Activated naive CD4-positive, alpha-beta T cell treated with anti-CD3 and anti-CD28 coated beads for 36 hours (primary cell): ENCODE measurements around the gene NDUFS7. TPM values are rescaled to one million over a fixed set of nuclear protein-coding genes. Genes with fewer than 3 reads are reported as not detected.

Experiments used
- CTCF ChIA-PET: fragments of 350-600 bp; sonication (Branson Sonifier 250); formaldehyde crosslinking; loops from one replicate; lab custom pipeline; 2021; ENCODE audit warnings: antibody characterized with exemption; lab: Charles Lee
- DNase-seq: peaks from one replicate; pipeline ENCODE4 v3.0.0-alpha.2; 2020
- H3K27ac Mint-ChIP-seq: one replicate; pipeline ENCODE4 v1.8.0; 2021; ENCODE audit warnings: mild to moderate bottlenecking, mixed read lengths
- H3K27me3 Mint-ChIP-seq: one replicate; pipeline ENCODE4 v1.8.0; 2021; ENCODE audit warnings: low read depth, mixed read lengths
- H3K36me3 Mint-ChIP-seq: one replicate; pipeline ENCODE4 v1.8.0; 2021; ENCODE audit warnings: low read depth, mixed read lengths
- H3K4me1 Mint-ChIP-seq: one replicate; pipeline ENCODE4 v1.8.0; 2021; ENCODE audit warnings: low read depth, mixed read lengths
- H3K4me3 Mint-ChIP-seq: one replicate; pipeline ENCODE4 v1.8.0; 2021; ENCODE audit warnings: mild to moderate bottlenecking, moderate library complexity, mixed read lengths
- H3K9me3 Mint-ChIP-seq: one replicate; pipeline ENCODE4 v1.8.0; 2021; ENCODE audit warnings: mixed read lengths
- intact Hi-C: fragments of 100-400 bp; cut with micrococcal nuclease; formaldehyde crosslinking; loops from one replicate; pipeline ENCODE4 v1.15.1; 2023
- total RNA-seq, 2 experiments: library from RNA; stranded (reverse); gene quantifications; one replicate each; pipeline ENCODE4 v1.2.3, GENCODE V29; 2021

The NDUFS7 gene
- total RNA-seq, 2 experiments from 2014 or later, result 138 to 148 TPM

GRCh38 chr19:1379961-1380489 is 3.7 kb upstream of the NDUFS7 start:
- no peaks in the 10 kb centered on the region for H3K9me3 Mint-ChIP-seq
- H3K4me1 Mint-ChIP-seq, result peaks cover 15% of the 10 kb centered on the region
- no peak for DNase-seq
- no peak overlapping the region for H3K27ac Mint-ChIP-seq
- intact Hi-C loops, result loop anchor here (5.0 kb wide), 1 partner anchor 63 kb away; no protein-coding TSS in a partner anchor
- peaks cover 11% of the 10 kb centered on the region for H3K36me3 Mint-ChIP-seq
- no peak overlapping the region for H3K4me3 Mint-ChIP-seq
- peaks cover 3% of the 10 kb centered on the region for H3K27me3 Mint-ChIP-seq
- CTCF ChIA-PET, result no interaction called here

GRCh38 chr19:1382250-1382649 is 1.5 kb upstream of the NDUFS7 start:
- DNase-seq, result no peak
- Mint-ChIP-seq H3K36me3 (peaks cover 4% of the 10 kb centered on the region), H3K27me3 (peaks cover 3% of the 10 kb centered on the region), H3K9me3 (no peaks in the 10 kb centered on the region), H3K27ac (no peak overlapping the region), H3K4me1 (peaks cover 26% of the 10 kb centered on the region), H3K4me3 (no peak overlapping the region)
- CTCF ChIA-PET, result no interaction called here
- intact Hi-C loops, result loop anchor here (2.0 to 5.0 kb wide), 2 partner anchors 57 to 65 kb away; partner anchors contain the start of gene RPS15

- DNase-seq, result no peak
- intact Hi-C loops, result loop anchor here (1.0 to 5.0 kb wide), 7 partner anchors 24 to 209 kb away; partner anchors contain the start of genes C19orf25, DAZAP1, FAM174C and MBD3
- H3K36me3 Mint-ChIP-seq, result peaks cover 4% of the 10 kb centered on the region
- peaks cover 26% of the 10 kb centered on the region for H3K4me1 Mint-ChIP-seq
- H3K27me3 Mint-ChIP-seq, result peaks cover 3% of the 10 kb centered on the region
- peak overlapping the region; percentile 98 for H3K27ac Mint-ChIP-seq
- peak overlapping the region; percentile 84 for H3K4me3 Mint-ChIP-seq
- H3K9me3 Mint-ChIP-seq, result no peaks in the 10 kb centered on the region
- CTCF ChIA-PET, result interaction anchor here (0.7 kb wide), 1 partner anchor 295 kb away, joined by 3 read pairs; no protein-coding TSS in a partner anchor
Observed at GRCh38 chr19:1383017-1383311, 743 bp upstream of the NDUFS7 start.

GRCh38 chr19:1384085-1384462 is 367 bp downstream of the NDUFS7 start:
- H3K27ac Mint-ChIP-seq, result peak overlapping the region; percentile 73
- peak overlapping the region; percentile 84 for H3K4me3 Mint-ChIP-seq
- intact Hi-C loops, result loop anchor here (5.0 kb wide), 1 partner anchor 67 kb away; no protein-coding TSS in a partner anchor
- CTCF ChIA-PET, result no interaction called here
- no peaks in the 10 kb centered on the region for H3K9me3 Mint-ChIP-seq
- peaks cover 3% of the 10 kb centered on the region for H3K27me3 Mint-ChIP-seq
- H3K36me3 Mint-ChIP-seq, result peaks cover 8% of the 10 kb centered on the region
- no peak for DNase-seq
- H3K4me1 Mint-ChIP-seq, result peaks cover 26% of the 10 kb centered on the region

GRCh38 chr19:1384478-1385110 is 887 bp downstream of the NDUFS7 start:
- Mint-ChIP-seq H3K36me3 (peaks cover 10% of the 10 kb centered on the region), H3K27me3 (peaks cover 3% of the 10 kb centered on the region), H3K9me3 (no peaks in the 10 kb centered on the region), H3K27ac (peak overlapping the region; percentile 73), H3K4me3 (peak overlapping the region; percentile 84), H3K4me1 (peaks cover 26% of the 10 kb centered on the region)
- DNase-seq, result no peak
- CTCF ChIA-PET, result interaction anchor here (1.6 kb wide), 1 partner anchor 69 kb away, joined by 4 read pairs; no protein-coding TSS in a partner anchor
- intact Hi-C loops, result loop anchor here (5.0 kb wide), 1 partner anchor 67 kb away; no protein-coding TSS in a partner anchor

- peaks cover 26% of the 10 kb centered on the region for H3K4me1 Mint-ChIP-seq
- H3K27me3 Mint-ChIP-seq, result peaks cover 3% of the 10 kb centered on the region
- peak overlapping the region; percentile 9 for H3K4me3 Mint-ChIP-seq
- H3K9me3 Mint-ChIP-seq, result no peaks in the 10 kb centered on the region
- H3K27ac Mint-ChIP-seq, result no peak overlapping the region
- intact Hi-C loops, result no loop called here
- CTCF ChIA-PET, result interaction anchor here (1.6 kb wide), 1 partner anchor 70 kb away, joined by 4 read pairs; no protein-coding TSS in a partner anchor
- DNase-seq, result no peak
- H3K36me3 Mint-ChIP-seq, result peaks cover 16% of the 10 kb centered on the region
Observed at GRCh38 chr19:1385816-1386215, 2.1 kb downstream of the NDUFS7 start.

GRCh38 chr19:1386945-1387683 is 3.4 kb downstream of the NDUFS7 start:
- Mint-ChIP-seq H3K27me3 (peaks cover 3% of the 10 kb centered on the region), H3K27ac (no peak overlapping the region), H3K36me3 (peaks cover 19% of the 10 kb centered on the region), H3K9me3 (no peaks in the 10 kb centered on the region), H3K4me1 (peaks cover 26% of the 10 kb centered on the region), H3K4me3 (no peak overlapping the region)
- CTCF ChIA-PET, result no interaction called here
- DNase-seq, result no peak
- intact Hi-C loops, result no loop called here

- Mint-ChIP-seq H3K27ac (no peak overlapping the region), H3K4me1 (peaks cover 23% of the 10 kb centered on the region), H3K36me3 (peaks cover 23% of the 10 kb centered on the region), H3K9me3 (no peaks in the 10 kb centered on the region), H3K4me3 (no peak overlapping the region), H3K27me3 (peaks cover 3% of the 10 kb centered on the region)
- CTCF ChIA-PET, result no interaction called here
- intact Hi-C loops, result no loop called here
- no peak for DNase-seq
Observed at GRCh38 chr19:1387684-1388636, 4.3 kb downstream of the NDUFS7 start.

- intact Hi-C loops, result no loop called here
- Mint-ChIP-seq H3K27ac (no peak overlapping the region), H3K36me3 (peaks cover 18% of the 10 kb centered on the region), H3K4me1 (peaks cover 16% of the 10 kb centered on the region), H3K4me3 (peak overlapping the region; percentile 4), H3K9me3 (no peaks in the 10 kb centered on the region), H3K27me3 (no peaks in the 10 kb centered on the region)
- CTCF ChIA-PET, result no interaction called here
- no peak for DNase-seq
Observed at GRCh38 chr19:1388637-1389026, 4.9 kb downstream of the NDUFS7 start.

GRCh38 chr19:1389033-1389940 is 5.6 kb downstream of the NDUFS7 start:
- Mint-ChIP-seq H3K4me1 (peaks cover 16% of the 10 kb centered on the region), H3K36me3 (peaks cover 18% of the 10 kb centered on the region), H3K4me3 (peak overlapping the region; percentile 4), H3K9me3 (no peaks in the 10 kb centered on the region), H3K27me3 (no peaks in the 10 kb centered on the region), H3K27ac (no peak overlapping the region)
- intact Hi-C loops, result no loop called here
- CTCF ChIA-PET, result no interaction called here
- DNase-seq, result no peak

GRCh38 chr19:1390890-1391423 is 7.2 kb downstream of the NDUFS7 start:
- peaks cover 18% of the 10 kb centered on the region for H3K36me3 Mint-ChIP-seq
- H3K27me3 Mint-ChIP-seq, result no peaks in the 10 kb centered on the region
- intact Hi-C loops, result no loop called here
- H3K9me3 Mint-ChIP-seq, result no peaks in the 10 kb centered on the region
- no peak overlapping the region for H3K4me3 Mint-ChIP-seq
- no peak for DNase-seq
- H3K4me1 Mint-ChIP-seq, result peaks cover 8% of the 10 kb centered on the region
- H3K27ac Mint-ChIP-seq, result no peak overlapping the region
- CTCF ChIA-PET, result no interaction called here
